T-helper 17 cell (primary cell): ENCODE results near the gene NFS1. TPM values are rescaled to one million over a fixed set of nuclear protein-coding genes. Genes with fewer than 3 reads are reported as not detected.

ENCODE experiments used
- ATAC-seq: fragments of 150-1000 bp; cut with Tn5 transposase; 2 replicates; pipeline ENCODE4 v1.10.0; 2021; ENCODE audit warnings: mild to moderate bottlenecking, moderate library complexity
- DNase-seq, 3 donors: peaks; one replicate each; pipeline versions ENCODE4 v3.0.0 to v3.0.0-alpha.2; 2020 to 2021
- H3K9me3 ChIP-seq: one replicate; pipeline ENCODE4 v1.7.0; 2013; ENCODE audit warnings: low read length, mild to moderate bottlenecking; ENCODE audit not compliant: control insufficient read depth, poor library complexity, severe bottlenecking
- H3K27ac Mint-ChIP-seq: one replicate; pipeline ENCODE4 v1.8.0; 2022; ENCODE audit warnings: mild to moderate bottlenecking, moderate library complexity, mixed read lengths
- H3K27me3 Mint-ChIP-seq: one replicate; pipeline ENCODE4 v1.8.0; 2022; ENCODE audit warnings: mixed read lengths
- H3K36me3 Mint-ChIP-seq: one replicate; pipeline ENCODE4 v1.8.0; 2022; ENCODE audit warnings: low read depth, mixed read lengths
- H3K4me1 Mint-ChIP-seq: one replicate; pipeline ENCODE4 v1.8.0; 2022; ENCODE audit warnings: mild to moderate bottlenecking, mixed read lengths
- H3K4me3 Mint-ChIP-seq: one replicate; pipeline ENCODE4 v1.8.0; 2022; ENCODE audit warnings: mild to moderate bottlenecking, moderate library complexity, mixed read lengths
- total RNA-seq, 4 donors: library from RNA in 2 of 4; stranded (reverse) in 2 of 4; gene quantifications; one replicate each; pipeline ENCODE4 v1.2.3 and lab custom pipeline; 2022 to 2026

Gene NFS1
- total RNA-seq, 2 donors from 2014 or later: 16.8 to 19.4 TPM

GRCh38 chr20:35734777-35735649 lies 35.9 kb upstream of the NFS1 start:
- DNase-seq (no peak), ATAC-seq (no peak)
- Mint-ChIP-seq H3K4me3 (peak overlapping the region; percentile 7), H3K4me1 (peaks cover 45% of the 10 kb centered on the region), H3K27ac (peak overlapping the region; percentile 82), H3K27me3 (no peaks in the 10 kb centered on the region), H3K36me3 (peaks cover 16% of the 10 kb centered on the region)
- no peaks in the 10 kb centered on the region for H3K9me3 ChIP-seq

DNA sequence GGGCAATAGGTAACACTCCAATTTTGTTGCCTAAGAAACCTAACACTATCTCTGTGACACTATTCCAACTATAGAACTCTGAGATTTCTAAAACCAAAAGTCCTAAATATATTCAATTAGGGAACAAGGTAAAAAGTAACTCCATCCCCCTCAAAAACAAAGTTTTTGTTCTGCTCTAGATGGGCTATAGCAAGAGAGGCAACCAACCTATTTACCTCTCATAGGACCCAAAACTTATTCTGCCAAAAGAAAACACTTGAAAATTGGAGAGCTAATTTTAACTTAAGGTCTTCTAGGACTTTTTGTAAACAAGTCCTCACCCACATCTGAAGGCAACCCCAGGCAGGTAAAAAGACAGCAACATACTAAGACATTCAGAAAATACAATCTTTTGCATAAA lies 35.2 kb upstream of the NFS1 start:
- no peak for ATAC-seq
- Mint-ChIP-seq H3K27me3 (no peaks in the 10 kb centered on the region), H3K36me3 (peaks cover 12% of the 10 kb centered on the region), H3K27ac (peak overlapping the region; percentile 82), H3K4me1 (peaks cover 43% of the 10 kb centered on the region), H3K4me3 (peak overlapping the region; percentile 67)
- H3K9me3 ChIP-seq: no peaks in the 10 kb centered on the region
- no peak for DNase-seq

GRCh38 chr20:35732644-35732982 lies 33.5 kb upstream of the NFS1 start:
- Mint-ChIP-seq H3K27ac (peak overlapping the region; percentile 82), H3K27me3 (no peaks in the 10 kb centered on the region), H3K36me3 (peaks cover 7% of the 10 kb centered on the region), H3K4me3 (peak overlapping the region; percentile 58), H3K4me1 (peaks cover 32% of the 10 kb centered on the region)
- H3K9me3 ChIP-seq: no peaks in the 10 kb centered on the region
- DNase-seq: no peak
- no peak for ATAC-seq

DNA sequence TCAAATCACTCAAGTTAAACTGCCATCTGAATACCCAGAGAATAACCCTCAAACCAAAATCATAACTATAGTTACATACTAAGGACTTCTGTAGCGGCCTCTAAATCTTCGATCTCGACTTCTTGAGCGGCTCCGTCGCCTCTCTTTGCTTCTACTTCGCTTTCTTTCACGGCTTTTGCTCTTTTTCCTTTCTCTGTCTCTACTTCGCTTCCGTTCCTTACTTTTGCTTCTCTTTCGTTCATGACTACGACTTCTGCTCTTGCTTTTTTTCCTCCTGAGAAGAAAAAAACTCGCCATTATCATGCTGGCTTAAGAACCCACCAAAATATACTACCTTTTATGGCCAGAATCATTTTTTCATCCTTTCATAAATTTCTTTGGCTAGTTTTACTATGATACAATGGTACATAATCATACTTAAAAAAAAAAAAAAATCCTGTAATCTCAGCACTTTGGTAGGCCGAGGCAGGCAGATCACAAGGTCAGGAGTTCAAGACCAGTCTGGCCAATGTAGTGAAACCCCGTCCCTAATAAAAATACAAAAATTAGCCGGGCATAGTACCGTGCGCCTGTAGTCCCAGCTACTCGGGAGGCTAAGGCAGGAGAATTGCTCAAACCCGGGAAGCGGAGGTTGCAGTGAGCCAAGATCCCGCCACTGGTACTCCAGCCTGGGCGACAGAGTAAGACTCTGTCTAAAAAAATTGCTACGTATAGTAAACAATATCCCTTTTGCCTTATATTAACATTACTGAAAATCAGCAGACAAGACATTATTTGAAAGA lies 32.9 kb upstream of the NFS1 start:
- peaks cover 32% of the 10 kb centered on the region for H3K4me1 Mint-ChIP-seq
- H3K4me3 Mint-ChIP-seq: peak overlapping the region; percentile 72
- H3K36me3 Mint-ChIP-seq: peaks cover 7% of the 10 kb centered on the region
- no peaks in the 10 kb centered on the region for H3K9me3 ChIP-seq
- no peak for ATAC-seq
- peak overlapping the region; percentile 80 for H3K27ac Mint-ChIP-seq
- no peak for DNase-seq
- H3K27me3 Mint-ChIP-seq: no peaks in the 10 kb centered on the region

GRCh38 chr20:35731469-35731788 lies 32.3 kb upstream of the NFS1 start:
- Mint-ChIP-seq H3K4me1 (peaks cover 36% of the 10 kb centered on the region), H3K27me3 (no peaks in the 10 kb centered on the region), H3K4me3 (no peak overlapping the region), H3K27ac (peak overlapping the region; percentile 80), H3K36me3 (peaks cover 7% of the 10 kb centered on the region)
- ATAC-seq (no peak), DNase-seq (no peak)
- H3K9me3 ChIP-seq: no peaks in the 10 kb centered on the region

GRCh38 chr20:35730583-35731468 lies 31.7 kb upstream of the NFS1 start:
- H3K27me3 Mint-ChIP-seq: no peaks in the 10 kb centered on the region
- peaks cover 32% of the 10 kb centered on the region for H3K4me1 Mint-ChIP-seq
- DNase-seq (no peak), ATAC-seq (no peak)
- H3K9me3 ChIP-seq: no peaks in the 10 kb centered on the region
- H3K27ac Mint-ChIP-seq: peak overlapping the region; percentile 80
- no peak overlapping the region for H3K4me3 Mint-ChIP-seq
- H3K36me3 Mint-ChIP-seq: peaks cover 7% of the 10 kb centered on the region

DNA sequence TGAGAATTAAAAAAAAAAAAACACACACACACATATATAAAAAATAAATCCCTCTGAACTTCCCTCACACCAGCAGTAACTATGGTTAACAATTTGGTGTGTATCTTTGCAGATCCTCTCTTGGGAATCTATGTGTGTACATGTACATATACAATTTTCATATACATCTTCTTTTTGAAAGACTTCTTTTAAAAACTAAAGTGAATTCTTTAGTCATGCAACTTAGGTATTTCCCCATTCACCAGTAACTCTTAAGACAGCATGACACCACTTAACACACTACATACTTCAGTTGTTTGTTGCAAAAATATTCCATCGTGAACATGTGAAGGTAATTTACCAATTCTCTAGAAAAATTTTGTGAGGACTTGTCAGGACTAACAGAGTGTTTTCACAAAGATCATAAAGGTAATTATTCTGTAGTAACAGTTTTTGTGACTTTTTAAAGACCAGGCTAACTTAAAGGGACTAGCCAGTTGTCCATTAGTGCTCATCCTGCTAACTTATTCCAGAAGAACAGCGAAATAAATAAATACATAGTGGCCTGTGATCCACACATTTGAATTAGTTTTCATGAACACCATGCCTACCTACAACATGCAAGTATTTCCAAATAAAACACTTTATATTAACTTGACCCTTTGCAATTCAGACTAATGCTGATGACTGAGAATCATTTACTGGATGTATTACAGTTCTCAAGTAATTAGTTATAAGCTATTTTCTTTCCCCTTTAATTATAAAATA lies 30.9 kb upstream of the NFS1 start:
- Mint-ChIP-seq H3K27me3 (no peaks in the 10 kb centered on the region), H3K4me3 (peak overlapping the region; percentile 57), H3K27ac (peak overlapping the region; percentile 80), H3K36me3 (peaks cover 7% of the 10 kb centered on the region), H3K4me1 (peaks cover 30% of the 10 kb centered on the region)
- DNase-seq (no peak), ATAC-seq (no peak)
- H3K9me3 ChIP-seq: no peaks in the 10 kb centered on the region

DNA sequence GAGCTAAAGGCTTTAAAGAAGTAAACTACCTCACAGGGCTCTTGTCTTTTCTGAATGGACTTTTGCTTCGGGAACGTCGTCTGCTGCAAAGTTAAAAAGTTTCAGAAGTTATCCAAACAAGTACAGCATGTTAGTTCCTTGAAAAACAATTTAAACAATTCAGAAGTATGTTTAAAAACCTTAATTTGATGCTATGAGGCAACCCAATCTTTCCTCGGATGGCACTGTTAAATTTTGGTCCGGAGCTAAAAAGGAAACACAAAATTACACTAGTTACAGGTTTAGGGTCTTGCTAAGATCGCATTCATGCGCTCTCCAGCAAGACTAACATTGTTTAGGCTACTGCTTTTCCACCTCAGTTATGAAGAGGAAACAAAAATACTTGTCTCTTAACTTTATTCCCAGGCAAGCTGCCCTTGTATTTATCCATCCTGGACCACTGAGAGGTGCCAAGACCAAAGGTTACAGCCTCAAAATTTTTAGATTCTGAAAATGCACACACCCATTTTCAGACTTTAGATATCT lies 30.2 kb upstream of the NFS1 start:
- no peaks in the 10 kb centered on the region for H3K9me3 ChIP-seq
- Mint-ChIP-seq H3K36me3 (peaks cover 4% of the 10 kb centered on the region), H3K4me3 (no peak overlapping the region), H3K27ac (no peak overlapping the region), H3K4me1 (peaks cover 31% of the 10 kb centered on the region), H3K27me3 (no peaks in the 10 kb centered on the region)
- ATAC-seq (no peak), DNase-seq (no peak)

DNA sequence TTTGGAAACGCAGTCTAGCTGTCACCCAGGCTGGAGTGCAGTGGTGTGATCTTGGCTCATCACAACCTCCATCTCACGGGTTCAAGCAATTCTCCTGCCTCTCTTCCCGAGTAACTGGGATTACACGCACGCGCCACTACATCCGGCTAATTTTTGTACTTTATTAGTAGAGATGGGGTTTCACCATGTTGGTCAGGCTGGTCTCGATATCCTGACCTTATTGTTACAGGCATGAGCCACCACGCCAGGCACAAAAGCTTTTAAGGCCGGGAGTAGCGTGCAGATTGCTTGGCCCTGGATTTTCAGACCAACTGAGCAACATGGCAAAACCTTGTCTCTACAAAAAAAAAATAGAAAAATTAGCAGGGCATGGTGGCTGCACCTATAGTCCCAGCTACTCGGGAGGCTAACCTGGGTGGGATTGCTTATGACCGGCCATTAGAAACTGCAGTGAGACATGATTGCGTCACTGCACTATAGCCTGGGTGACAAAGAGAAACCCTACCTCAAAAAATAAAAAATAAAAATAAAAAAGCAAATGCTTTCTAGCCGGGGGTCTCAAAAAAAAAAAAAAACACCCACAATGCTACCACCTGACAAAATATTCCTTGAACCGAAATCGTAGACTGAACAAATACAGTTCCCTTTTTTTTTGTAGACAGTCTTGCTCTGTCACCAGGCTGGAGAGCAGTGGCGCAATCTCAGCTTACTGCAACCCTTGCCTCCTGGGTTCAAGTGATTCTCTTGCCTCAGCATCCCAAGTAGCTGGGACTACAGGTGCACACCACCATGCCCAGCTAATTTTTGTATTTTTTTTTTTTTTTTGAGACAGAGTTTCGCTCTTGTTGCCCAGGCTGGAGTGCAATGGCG lies 27.9 kb upstream of the NFS1 start:
- peak overlapping the region; percentile 58 for H3K4me3 Mint-ChIP-seq
- peaks cover 24% of the 10 kb centered on the region for H3K4me1 Mint-ChIP-seq
- no peaks in the 10 kb centered on the region for H3K9me3 ChIP-seq
- no peak for DNase-seq
- no peak for ATAC-seq
- peaks cover 6% of the 10 kb centered on the region for H3K36me3 Mint-ChIP-seq
- peak overlapping the region; percentile 70 for H3K27ac Mint-ChIP-seq
- H3K27me3 Mint-ChIP-seq: no peaks in the 10 kb centered on the region

DNA sequence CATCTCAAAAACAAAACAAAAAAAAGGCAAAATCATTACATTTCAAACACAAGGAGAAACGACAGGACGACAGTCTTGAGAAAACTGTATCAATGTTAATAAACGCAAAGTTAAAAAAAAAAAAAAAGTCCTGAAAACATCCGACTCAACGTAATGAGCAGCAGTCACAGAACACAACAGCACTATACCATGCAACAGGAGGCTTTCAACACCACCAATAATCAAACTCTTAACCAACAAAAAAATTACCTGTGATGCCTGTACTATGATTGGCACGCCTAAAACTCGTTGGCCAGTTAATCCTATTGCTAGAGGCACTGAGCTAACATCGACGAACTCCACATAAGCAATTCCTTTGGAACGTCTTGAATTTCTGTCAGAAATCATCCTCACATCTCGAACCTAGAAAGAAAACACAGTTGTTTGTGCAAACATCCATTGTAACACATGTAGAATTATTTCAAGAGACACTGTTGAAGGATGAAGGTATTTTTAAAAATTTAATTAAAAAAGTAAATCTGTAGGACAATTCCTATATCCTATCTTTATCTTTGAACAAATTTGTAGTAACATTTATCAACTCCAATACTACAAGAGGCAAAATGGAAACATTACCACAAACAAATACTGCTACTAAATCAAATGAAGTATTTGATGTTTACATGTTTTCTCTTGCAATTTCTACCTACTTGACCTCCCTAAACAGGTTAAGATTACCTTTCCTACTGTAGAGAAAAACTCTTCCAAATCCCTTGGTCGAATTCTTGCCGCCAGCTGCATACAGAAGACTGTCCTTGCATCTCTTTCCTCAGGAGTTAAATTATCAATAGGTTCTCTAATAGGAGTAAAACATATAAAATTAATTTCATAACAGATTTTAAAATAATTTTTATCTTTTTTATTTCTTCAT lies 25.4 kb upstream of the NFS1 start:
- H3K27me3 Mint-ChIP-seq: no peaks in the 10 kb centered on the region
- H3K36me3 Mint-ChIP-seq: peaks cover 3% of the 10 kb centered on the region
- peaks cover 32% of the 10 kb centered on the region for H3K4me1 Mint-ChIP-seq
- H3K27ac Mint-ChIP-seq: peak overlapping the region; percentile 61
- ATAC-seq (no peak), DNase-seq (no peak)
- no peaks in the 10 kb centered on the region for H3K9me3 ChIP-seq
- peak overlapping the region; percentile 36 for H3K4me3 Mint-ChIP-seq
